Measurements from ENCODE around the gene MGP. TPM values are rescaled to one million over a fixed set of nuclear protein-coding genes. Genes with fewer than 3 reads are reported as not detected.

The MGP gene
- total RNA-seq, 1 experiment from 2014 or later = 0.72 TPM

DNA sequence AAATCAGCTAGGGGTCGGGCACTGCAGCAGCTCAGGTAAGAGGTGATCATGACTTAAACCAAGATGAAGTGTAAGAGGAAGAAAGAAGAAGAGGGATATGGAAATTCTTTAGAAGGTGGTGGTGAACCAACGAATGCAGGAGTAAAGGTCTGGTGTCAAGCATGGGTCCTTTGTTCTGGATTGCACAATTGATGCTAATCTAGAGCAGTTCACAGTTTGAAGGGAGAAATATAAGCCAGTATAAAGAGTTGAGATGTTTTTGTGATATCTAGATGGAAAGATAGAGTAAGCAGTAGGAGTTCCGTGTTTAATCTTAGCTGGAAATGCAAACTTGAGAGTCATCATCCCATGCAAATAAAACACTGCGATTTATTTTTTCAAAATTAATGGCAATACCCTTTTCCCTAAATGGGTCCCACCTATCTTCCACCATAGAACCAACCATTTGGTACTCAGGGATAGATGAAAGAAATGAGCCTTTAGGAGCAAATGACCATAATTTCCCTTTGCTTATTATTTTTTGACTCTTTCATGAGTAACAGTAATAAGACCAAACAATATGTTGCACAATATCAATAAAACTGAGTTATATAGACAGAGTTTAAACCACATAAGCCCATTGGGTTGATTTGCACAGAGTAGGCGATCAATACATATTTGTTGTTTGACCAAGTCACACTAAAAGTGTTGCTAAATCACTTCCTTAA lies 15.0 kb upstream of the MGP start:
- in situ Hi-C loops (cut with HindIII; ENCODE audit: low pct_unique_long_range_greater_than_20kb, low sequenced_read_pairs) = no loop called here
- Histone ChIP-seq H3K27ac (ENCODE audit: low read length) (no peak overlapping the region), H3K9me3 (ENCODE audit: control insufficient read depth, insufficient read depth, low read depth, low read length) (no peaks in the 10 kb centered on the region), H3K27me3 (ENCODE audit: control insufficient read depth, insufficient read depth, low read length) (no peaks in the 10 kb centered on the region), H3K36me3 (ENCODE audit: control insufficient read depth, insufficient read depth, low read length) (no peaks in the 10 kb centered on the region), H3K4me1 (ENCODE audit: control insufficient read depth, insufficient read depth, low read length) (no peaks in the 10 kb centered on the region), H3K4me3 (ENCODE audit: low read depth in 2 of 2, low read length in 2 of 2) (no peak overlapping the region)
- BruUV-seq (replicated peaks) = no TSS peak
- ChIA-PET CTCF (no interaction called here), POLR2A (no interaction called here)
- intact Hi-C loops (cut with micrococcal nuclease; ENCODE audit: unreplicated experiment) = no loop called here
- TF ChIP-seq, protein P1, sequence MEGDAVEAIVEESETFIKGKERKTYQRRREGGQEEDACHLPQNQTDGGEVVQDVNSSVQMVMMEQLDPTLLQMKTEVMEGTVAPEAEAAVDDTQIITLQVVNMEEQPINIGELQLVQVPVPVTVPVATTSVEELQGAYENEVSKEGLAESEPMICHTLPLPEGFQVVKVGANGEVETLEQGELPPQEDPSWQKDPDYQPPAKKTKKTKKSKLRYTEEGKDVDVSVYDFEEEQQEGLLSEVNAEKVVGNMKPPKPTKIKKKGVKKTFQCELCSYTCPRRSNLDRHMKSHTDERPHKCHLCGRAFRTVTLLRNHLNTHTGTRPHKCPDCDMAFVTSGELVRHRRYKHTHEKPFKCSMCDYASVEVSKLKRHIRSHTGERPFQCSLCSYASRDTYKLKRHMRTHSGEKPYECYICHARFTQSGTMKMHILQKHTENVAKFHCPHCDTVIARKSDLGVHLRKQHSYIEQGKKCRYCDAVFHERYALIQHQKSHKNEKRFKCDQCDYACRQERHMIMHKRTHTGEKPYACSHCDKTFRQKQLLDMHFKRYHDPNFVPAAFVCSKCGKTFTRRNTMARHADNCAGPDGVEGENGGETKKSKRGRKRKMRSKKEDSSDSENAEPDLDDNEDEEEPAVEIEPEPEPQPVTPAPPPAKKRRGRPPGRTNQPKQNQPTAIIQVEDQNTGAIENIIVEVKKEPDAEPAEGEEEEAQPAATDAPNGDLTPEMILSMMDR (IDR thresholded peaks at IDR 0.05) = no peak
- no peak for TF ChIP-seq TCF7L2 (IDR thresholded peaks at IDR 0.05; ENCODE audit: low read depth, low read length)
- TF ChIP-seq SIN3A (IDR thresholded peaks at IDR 0.05; ENCODE audit: borderline replicate concordance, insufficient read depth, low read depth, low read length) = no peak
- ATAC-seq (no peak), DNase-seq (ENCODE audit: low read depth, low spot score) (no peak)

DNA sequence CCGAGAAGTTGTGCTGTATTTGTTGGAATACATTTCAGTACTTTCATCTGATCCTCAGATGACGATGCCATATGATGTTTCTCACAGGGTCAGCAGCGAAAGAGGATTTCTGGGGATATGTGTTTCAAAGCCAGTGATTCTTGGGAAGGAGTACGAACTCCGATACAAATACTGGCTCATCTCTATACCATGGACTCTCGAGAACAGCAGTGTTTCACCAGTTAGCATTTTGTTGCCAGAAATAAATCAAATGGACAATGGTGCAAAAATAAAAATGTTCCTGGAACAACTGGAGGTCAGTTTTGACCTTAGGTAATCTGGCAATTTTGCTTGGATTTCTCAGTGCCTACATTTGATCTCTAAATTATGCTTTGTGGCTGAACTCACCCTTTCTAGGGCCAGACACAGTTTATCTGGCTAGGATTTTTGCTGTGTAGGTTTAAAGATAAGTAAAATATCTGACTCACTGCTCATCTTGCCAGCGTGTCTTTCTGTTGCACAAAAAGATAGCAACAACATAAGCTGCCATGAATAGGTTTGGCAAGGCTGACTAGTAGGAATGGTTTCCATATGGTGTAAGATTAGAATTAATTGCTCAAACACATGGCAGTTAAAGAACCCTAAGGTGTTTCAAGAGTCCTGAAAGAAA lies 11.0 kb upstream of the MGP start:
- in situ Hi-C loops (cut with HindIII; ENCODE audit: low pct_unique_long_range_greater_than_20kb, low sequenced_read_pairs) = no loop called here
- no peaks in the 10 kb centered on the region for H3K36me3 ChIP-seq (ENCODE audit: control insufficient read depth, insufficient read depth, low read length)
- POLR2A ChIA-PET = no interaction called here
- CTCF ChIA-PET = no interaction called here
- H3K9me3 ChIP-seq (ENCODE audit: control insufficient read depth, insufficient read depth, low read depth, low read length) = no peaks in the 10 kb centered on the region
- TF ChIP-seq, protein P1 (IDR thresholded peaks at IDR 0.05) = no peak
- TF ChIP-seq POLR2AphosphoS5 (IDR thresholded peaks at IDR 0.05; ENCODE audit: low read depth, low read length) (no peak), SIN3A (IDR thresholded peaks at IDR 0.05; ENCODE audit: borderline replicate concordance, insufficient read depth, low read depth, low read length) (no peak), TCF7L2 (IDR thresholded peaks at IDR 0.05; ENCODE audit: low read depth, low read length) (no peak)
- TF ChIP-seq, protein P2, sequence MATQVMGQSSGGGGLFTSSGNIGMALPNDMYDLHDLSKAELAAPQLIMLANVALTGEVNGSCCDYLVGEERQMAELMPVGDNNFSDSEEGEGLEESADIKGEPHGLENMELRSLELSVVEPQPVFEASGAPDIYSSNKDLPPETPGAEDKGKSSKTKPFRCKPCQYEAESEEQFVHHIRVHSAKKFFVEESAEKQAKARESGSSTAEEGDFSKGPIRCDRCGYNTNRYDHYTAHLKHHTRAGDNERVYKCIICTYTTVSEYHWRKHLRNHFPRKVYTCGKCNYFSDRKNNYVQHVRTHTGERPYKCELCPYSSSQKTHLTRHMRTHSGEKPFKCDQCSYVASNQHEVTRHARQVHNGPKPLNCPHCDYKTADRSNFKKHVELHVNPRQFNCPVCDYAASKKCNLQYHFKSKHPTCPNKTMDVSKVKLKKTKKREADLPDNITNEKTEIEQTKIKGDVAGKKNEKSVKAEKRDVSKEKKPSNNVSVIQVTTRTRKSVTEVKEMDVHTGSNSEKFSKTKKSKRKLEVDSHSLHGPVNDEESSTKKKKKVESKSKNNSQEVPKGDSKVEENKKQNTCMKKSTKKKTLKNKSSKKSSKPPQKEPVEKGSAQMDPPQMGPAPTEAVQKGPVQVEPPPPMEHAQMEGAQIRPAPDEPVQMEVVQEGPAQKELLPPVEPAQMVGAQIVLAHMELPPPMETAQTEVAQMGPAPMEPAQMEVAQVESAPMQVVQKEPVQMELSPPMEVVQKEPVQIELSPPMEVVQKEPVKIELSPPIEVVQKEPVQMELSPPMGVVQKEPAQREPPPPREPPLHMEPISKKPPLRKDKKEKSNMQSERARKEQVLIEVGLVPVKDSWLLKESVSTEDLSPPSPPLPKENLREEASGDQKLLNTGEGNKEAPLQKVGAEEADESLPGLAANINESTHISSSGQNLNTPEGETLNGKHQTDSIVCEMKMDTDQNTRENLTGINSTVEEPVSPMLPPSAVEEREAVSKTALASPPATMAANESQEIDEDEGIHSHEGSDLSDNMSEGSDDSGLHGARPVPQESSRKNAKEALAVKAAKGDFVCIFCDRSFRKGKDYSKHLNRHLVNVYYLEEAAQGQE (IDR thresholded peaks at IDR 0.05; ENCODE audit: insufficient read depth in 1 of 2, low read depth in 2 of 2, low read length in 1 of 2) = no peak
- ATAC-seq (no peak), DNase-seq (ENCODE audit: low read depth, low spot score) (no peak)
- H3K27me3 ChIP-seq (ENCODE audit: control insufficient read depth, insufficient read depth, low read length) = no peaks in the 10 kb centered on the region
- BruUV-seq (replicated peaks) = no TSS peak
- no peak overlapping the region for H3K4me3 ChIP-seq (ENCODE audit: low read depth in 2 of 2, low read length in 2 of 2)
- H3K4me1 ChIP-seq (ENCODE audit: control insufficient read depth, insufficient read depth, low read length) = no peaks in the 10 kb centered on the region
- no peak overlapping the region for H3K27ac ChIP-seq (ENCODE audit: low read length)
- intact Hi-C loops (cut with micrococcal nuclease; ENCODE audit: unreplicated experiment) = no loop called here

All from Panc1 (cell line).